Suppressor macrophage (primary cell): ENCODE data around the gene ETV2.
"Not testable (repeated sequence)": the region's sequence is repeated elsewhere in the genome, so short reads cannot be mapped to it uniquely, and the experiment has no call there.

ENCODE experiments used
- DNase-seq, 4 experiments: peaks; one replicate each; pipeline ENCODE4 v3.0.0-alpha.2; 2020 to 2022
- total RNA-seq, 17 experiments: gene quantifications; one replicate each; lab custom pipeline; 2026; ENCODE audit warnings: mixed read lengths in 6 of 17, inconsistent platforms in 3 of 17; lab: John Stamatoyannopoulos, UW

The ETV2 gene, protein sequence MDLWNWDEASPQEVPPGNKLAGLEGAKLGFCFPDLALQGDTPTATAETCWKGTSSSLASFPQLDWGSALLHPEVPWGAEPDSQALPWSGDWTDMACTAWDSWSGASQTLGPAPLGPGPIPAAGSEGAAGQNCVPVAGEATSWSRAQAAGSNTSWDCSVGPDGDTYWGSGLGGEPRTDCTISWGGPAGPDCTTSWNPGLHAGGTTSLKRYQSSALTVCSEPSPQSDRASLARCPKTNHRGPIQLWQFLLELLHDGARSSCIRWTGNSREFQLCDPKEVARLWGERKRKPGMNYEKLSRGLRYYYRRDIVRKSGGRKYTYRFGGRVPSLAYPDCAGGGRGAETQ
- 0 to 1.4 (median 0.28) reads per million in 17 experiments for total RNA-seq

GRCh38 chr19:35641515-35642151 lies at the start of gene ETV2:
Gene ETV2 (plus strand): TSS chr19:35641745. CDS start chr19:35642461, 716 bp downstream.
- peak; percentile 40 to 56 (median 44) for DNase-seq

- peak; percentile 29 to 60 (median 54) for DNase-seq
Measured at GRCh38 chr19:35592226-35592625, 49.3 kb upstream of the ETV2 start.

- DNase-seq = not testable (repeated sequence)
Measured at GRCh38 chr19:35595026-35595425, 46.5 kb upstream of the ETV2 start.

DNA sequence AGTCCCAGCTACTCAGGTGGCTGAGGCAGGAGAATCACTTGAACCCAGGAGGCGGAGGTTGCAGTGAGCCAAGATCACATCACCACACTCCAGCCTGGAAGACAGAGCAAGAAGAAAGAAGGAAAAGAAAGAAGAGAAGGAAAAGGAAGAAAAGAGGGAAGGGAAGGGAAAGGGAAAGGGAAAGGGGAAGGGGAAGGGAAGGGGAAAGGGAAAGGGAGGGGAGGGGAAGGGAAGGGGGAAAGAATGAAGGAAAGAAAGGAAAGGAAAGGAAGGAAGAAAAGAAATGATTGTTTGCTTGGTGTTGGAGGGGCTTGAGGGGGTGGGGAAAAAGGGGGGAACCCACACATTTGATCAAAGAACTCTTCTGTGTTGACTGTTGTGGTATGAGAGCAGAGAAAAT lies 45.6 kb upstream of the ETV2 start:
- DNase-seq = no peak

GRCh38 chr19:35596366-35596999 lies 45.1 kb upstream of the ETV2 start:
- peak in 1 of 4 experiments; percentile 22 for DNase-seq

GRCh38 chr19:35601971-35602370 lies 39.6 kb upstream of the ETV2 start:
- no peak for DNase-seq

- DNase-seq = not testable (repeated sequence)
Measured at GRCh38 chr19:35604436-35604835, 37.1 kb upstream of the ETV2 start.

GRCh38 chr19:35607170-35607569 lies 34.4 kb upstream of the ETV2 start:
- DNase-seq = not testable (repeated sequence)

GRCh38 chr19:35607661-35608060 lies 33.9 kb upstream of the ETV2 start:
- no peak for DNase-seq

DNA sequence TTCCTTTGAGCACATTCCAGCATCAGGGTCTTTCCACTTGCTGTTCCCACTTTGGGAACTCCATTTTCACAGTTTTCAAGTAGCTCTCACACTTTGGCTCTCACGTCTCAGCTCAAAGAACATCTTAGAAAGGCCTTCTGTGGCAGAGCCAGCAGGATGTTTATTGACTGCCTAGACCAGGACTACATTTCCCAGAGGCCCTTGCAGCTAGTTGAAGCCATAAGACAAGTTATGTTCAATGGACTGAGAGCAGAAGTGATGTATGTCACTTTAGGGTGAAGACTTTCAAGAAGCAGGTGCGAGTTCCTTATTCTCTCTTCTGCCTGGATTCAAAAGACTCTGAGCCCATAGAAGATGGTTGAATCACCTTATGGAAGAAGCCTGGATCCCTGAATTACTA lies 33.3 kb upstream of the ETV2 start:
- DNase-seq = no peak

- DNase-seq = peak in 2 of 4 experiments; percentile 21 to 28
Measured at GRCh38 chr19:35609851-35610353, 31.6 kb upstream of the ETV2 start.

DNA sequence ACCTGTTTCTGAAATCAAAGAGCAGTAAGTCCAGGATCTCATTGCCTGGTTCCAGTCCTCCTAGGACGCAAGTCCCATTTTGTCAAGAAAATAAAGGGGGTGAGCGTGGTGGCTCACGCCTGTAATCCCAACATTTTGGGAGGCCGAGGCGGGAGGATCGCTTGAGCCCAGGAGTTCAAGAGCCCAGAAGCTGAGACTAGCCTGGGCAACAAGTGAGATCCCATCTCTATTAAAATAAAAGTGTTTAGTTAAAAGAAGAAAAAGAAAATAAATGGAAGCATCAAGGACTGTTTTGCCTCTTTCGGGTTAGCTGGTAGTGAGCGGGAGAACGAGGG lies 29.4 kb upstream of the ETV2 start:
- no peak for DNase-seq

GRCh38 chr19:35612559-35613321 lies 28.8 kb upstream of the ETV2 start, which contains the start of gene HAUS5:
Gene HAUS5 (plus strand): TSS chr19:35612735. CDS start chr19:35612795, 60 bp downstream.
- peak; percentile 95 to 97 (median 97) for DNase-seq

- DNase-seq = no peak
Measured at GRCh38 chr19:35613574-35613973, 28.0 kb upstream of the ETV2 start.

GRCh38 chr19:35615036-35615435 lies 26.5 kb upstream of the ETV2 start:
- no peak for DNase-seq

DNA sequence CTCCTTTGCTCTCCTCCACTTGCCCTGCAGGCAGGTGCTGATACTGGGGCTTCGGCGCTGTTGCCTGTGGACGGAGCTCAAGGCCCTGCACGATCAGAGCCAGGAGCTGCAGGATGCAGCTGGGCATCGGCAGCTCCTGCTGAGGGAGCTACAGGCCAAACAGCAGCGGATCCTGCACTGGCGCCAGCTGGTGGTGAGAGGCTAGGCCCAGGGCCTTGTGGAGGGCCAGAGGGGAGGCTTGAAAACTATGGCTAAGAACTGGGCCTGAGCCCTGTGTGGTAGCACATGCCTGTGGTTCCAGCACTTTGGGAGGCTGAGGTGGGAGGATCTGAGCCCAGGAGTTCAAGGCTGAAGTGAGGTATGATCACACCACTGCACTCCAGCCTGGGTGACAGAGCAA lies 22.7 kb upstream of the ETV2 start:
- DNase-seq = no peak

GRCh38 chr19:35619290-35619923 lies 22.1 kb upstream of the ETV2 start:
- no peak for DNase-seq

- DNase-seq = no peak
Measured at GRCh38 chr19:35620001-35620400, 21.5 kb upstream of the ETV2 start.

- DNase-seq = no peak
Measured at GRCh38 chr19:35621708-35622107, 19.8 kb upstream of the ETV2 start.

GRCh38 chr19:35622750-35623149 lies 18.8 kb upstream of the ETV2 start:
- no peak for DNase-seq

DNA sequence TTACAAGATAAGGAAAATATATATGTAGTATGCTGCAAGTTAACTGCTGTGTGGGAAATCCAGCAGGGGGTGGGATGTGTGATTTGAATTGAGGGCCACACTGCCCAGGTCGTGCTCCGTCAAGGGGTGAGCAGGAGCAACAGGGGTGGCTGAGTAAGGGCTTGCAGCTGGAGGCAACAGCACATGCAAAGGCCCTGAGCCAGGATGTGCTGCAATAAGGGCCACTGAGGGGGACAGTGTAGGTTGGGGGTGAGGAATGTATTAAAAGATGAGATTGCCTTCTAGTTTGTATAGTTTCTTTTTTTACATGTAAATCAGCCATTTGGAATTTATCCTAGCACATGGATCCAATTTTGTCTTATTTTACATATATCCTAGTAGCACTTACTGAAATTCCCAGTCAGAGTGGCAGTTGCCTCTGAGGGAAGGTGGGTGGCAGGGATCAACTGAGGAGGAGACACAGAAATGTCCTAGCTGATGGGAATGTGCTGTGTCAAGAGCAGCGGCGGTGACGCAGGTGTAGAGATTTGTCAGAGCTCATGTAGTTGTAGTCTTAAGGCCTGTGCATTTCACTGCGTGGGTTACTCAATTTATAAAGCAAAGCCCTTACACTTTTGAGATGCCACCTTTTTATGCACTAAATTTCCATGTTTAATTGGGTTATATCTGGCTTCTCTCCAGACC lies 18.1 kb upstream of the ETV2 start:
- no peak for DNase-seq

GRCh38 chr19:35628264-35628564 lies 13.3 kb upstream of the ETV2 start:
- DNase-seq = no peak
